HG03575 (cell line): ENCODE data around the gene HIGD1C.
"Not testable (repeated sequence)": the region's sequence is repeated elsewhere in the genome, so short reads cannot be mapped to it uniquely, and the experiment has no call there.

Source experiments
- ATAC-seq: cut with Tn5 transposase; IDR thresholded peaks from one replicate; pipeline ENCODE4 v1.9.1; 2021; ENCODE audit not compliant: unreplicated experiment, insufficient number of reproducible peaks, low FRiP score; ENCODE audit errors: extremely low read depth

HIGD1C gene

GRCh38 chr12:51008329-51009055 lies 56.1 kb downstream of the HIGD1C start:
- ATAC-seq: no peak

GRCh38 chr12:51009056-51009440 lies 56.7 kb downstream of the HIGD1C start:
- no peak for ATAC-seq

- ATAC-seq: no peak
These were observed 59.6 kb downstream of the HIGD1C start for GRCh38 chr12:51011955-51012354.

GRCh38 chr12:51012570-51013236 lies 60.4 kb downstream of the HIGD1C start:
- no peak for ATAC-seq

- no peak for ATAC-seq
These were observed 61.1 kb downstream of the HIGD1C start for GRCh38 chr12:51013441-51013840.

- ATAC-seq: not testable (repeated sequence)
These were observed 62.1 kb downstream of the HIGD1C start for GRCh38 chr12:51014467-51014866.

- ATAC-seq: no peak
These were observed 65.1 kb downstream of the HIGD1C start for GRCh38 chr12:51017452-51017851.

GRCh38 chr12:51018956-51019355 lies 66.6 kb downstream of the HIGD1C start:
- ATAC-seq: no peak

- ATAC-seq: no peak
These were observed 67.6 kb downstream of the HIGD1C start for GRCh38 chr12:51019927-51020326.
